SH-SY5Y (cell line): ENCODE data around the gene CTIF.

Experiments used
- GATA2 ChIP-seq: IDR thresholded peaks from 2 replicates; pipeline ENCODE4 v1.6.1; 2011; ENCODE audit warnings: mild to moderate bottlenecking, low read depth, low read length
- GATA3 ChIP-seq: IDR thresholded peaks from 2 replicates; pipeline ENCODE4 v1.6.1; 2011; ENCODE audit warnings: low read depth, mild to moderate bottlenecking, low read length, moderate library complexity

GRCh38 chr18:48497863-48498262 lies 41.0 kb upstream of the CTIF start:
- no peak for TF ChIP-seq GATA2
- TF ChIP-seq GATA3 = no peak
